Motor neuron (in vitro differentiated cells): ENCODE measurements around the gene AGPS. TPM values are rescaled to one million over a fixed set of nuclear protein-coding genes. Genes with fewer than 3 reads are reported as not detected.
"Not testable (repeated sequence)": the region's sequence is repeated elsewhere in the genome, so short reads cannot be mapped to it uniquely, and the experiment has no call there.

ENCODE experiments used
- ATAC-seq, 8 experiments: fragments of 200-7000 bp; cut with Tn5 transposase; replicated peaks in 6 of 8; 2 replicates each; pipeline ENCODE4 v1.8.0; 2021; ENCODE audit warnings: mild to moderate bottlenecking in 8 of 8, moderate library complexity in 8 of 8
- H3K27ac ChIP-seq, 2 donors: fragments of 250-450 bp; sonication (Bioruptor Pico); 2 replicates each; pipeline ENCODE4 v1.9.0; 2021; ENCODE audit warnings: antibody characterized with exemption in 2 of 2, mild to moderate bottlenecking in 2 of 2, moderate library complexity in 1 of 2
- H3K4me1 ChIP-seq, 2 donors: fragments of 250-450 bp; sonication (Bioruptor Pico); replicated peaks in 1 of 2; 2 replicates each; pipeline ENCODE4 v1.6.1; 2021; ENCODE audit warnings: antibody characterized with exemption in 2 of 2, mild to moderate bottlenecking in 2 of 2, moderate library complexity in 1 of 2
- H3K4me3 ChIP-seq, 5 donors: fragments of 250-450 bp; sonication (Bioruptor Pico); 2 replicates each; pipeline ENCODE4 v1.9.0; 2021; ENCODE audit warnings: antibody characterized with exemption in 5 of 5, mild to moderate bottlenecking in 5 of 5, moderate library complexity in 4 of 5
- WGBS, 10 experiments: fragments of 450-650 bp; shearing (Covaris generic); methylation state at CpG; one replicate each; pipeline ENCODE4 v1.0.0; 2022; 5-methylcytosine and 5-hydroxymethylcytosine counted together
- in situ Hi-C, 9 experiments: fragments of 400-800 bp; cut with MboI; loops; one replicate each; pipeline ENCODE4 v1.15.0; 2021; ENCODE audit warnings: low sequenced_read_pairs in 9 of 9, low pct_unique_long_range_greater_than_20kb in 2 of 9; ENCODE audit not compliant: unreplicated experiment in 9 of 9
- total RNA-seq, 8 experiments: library from RNA; unstranded; fragments of 300-600 nt; gene quantifications; 2 replicates each; pipeline versions ENCODE4 v1.2.3 to v1.2.4, GENCODE V29; 2022

AGPS gene
- total RNA-seq, 8 experiments from 2014 or later, result 21.6 to 62.4 (median 30.2) TPM

DNA sequence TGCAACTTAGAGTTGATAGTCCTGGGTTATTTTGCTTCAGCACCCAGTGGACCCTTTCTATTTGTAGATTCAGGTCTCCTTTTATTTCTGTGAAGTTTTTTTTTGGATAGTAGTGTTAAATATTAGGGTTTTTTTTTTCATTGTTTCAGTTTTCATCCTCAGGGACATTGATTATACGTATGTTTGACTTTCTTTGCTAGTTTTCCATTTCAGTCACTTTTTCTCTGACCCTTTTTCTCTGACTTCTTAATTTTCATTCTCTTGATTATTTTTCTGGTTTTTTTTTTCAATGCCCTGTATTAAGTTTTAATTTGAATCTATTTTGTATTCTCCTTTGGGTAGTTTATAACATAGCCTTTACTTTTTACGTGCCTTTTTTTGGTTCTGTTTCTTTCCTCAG lies 79.4 kb downstream of the AGPS start:
- no peak for ATAC-seq
- in situ Hi-C loops, result no loop called here
- Histone ChIP-seq H3K4me3 (no peak overlapping the region), H3K4me1 (no peaks in the 10 kb centered on the region), H3K27ac (no peak overlapping the region)
- 91 to 100% (median 98%) methylated on average over 2 of the region's 2 CpGs for WGBS, 10 experiments

DNA sequence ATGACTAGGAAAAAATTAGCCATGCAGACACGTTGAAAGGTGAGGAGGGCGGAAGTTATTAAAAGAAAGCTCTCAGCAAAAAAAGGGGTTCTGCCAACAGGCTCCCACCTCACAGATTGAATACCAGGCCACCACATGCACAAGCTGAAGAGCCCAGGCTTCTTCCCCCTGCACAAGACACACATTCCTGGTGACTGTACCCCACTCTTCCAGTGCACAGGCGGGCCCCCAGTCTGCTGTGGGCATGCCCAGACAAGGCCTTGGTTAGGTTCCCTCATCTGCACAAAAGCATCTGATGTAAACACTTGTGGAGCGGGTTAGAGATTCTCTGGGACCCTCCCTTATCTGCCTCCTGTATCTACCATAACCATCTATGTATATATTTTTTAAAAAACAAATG lies 81.7 kb downstream of the AGPS start:
- in situ Hi-C loops, result no loop called here
- Histone ChIP-seq H3K27ac (no peak overlapping the region), H3K4me3 (no peak overlapping the region), H3K4me1 (no peaks in the 10 kb centered on the region)
- ATAC-seq, result peak in 1 of 8 experiments; percentile 34
- WGBS, 10 experiments, result 81 to 100% (median 92%) methylated on average over 1 to 4 of the region's 4 CpGs; no CpG with 5 or more reads in 2 of the 10 experiments

DNA sequence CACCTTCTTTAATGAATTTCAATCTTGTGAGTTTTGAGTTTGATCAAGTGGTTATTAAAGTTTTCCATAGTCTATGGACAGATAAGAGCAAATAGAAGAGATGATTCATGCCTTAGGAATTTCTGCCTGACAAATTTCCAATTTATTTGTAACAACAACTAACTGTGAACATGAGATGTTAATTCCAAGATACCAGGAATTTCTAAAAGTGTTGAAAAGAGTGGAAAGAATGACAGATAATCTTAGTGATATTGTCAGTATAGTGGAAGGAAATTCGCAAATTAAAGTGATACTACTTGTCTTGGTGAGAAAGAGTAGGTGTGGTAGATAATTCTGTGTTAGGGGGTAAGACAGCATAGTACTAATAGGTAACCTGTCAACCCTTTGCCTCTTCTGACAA lies 82.4 kb downstream of the AGPS start:
- peak in 2 of 8 experiments; percentile 70 to 80 for ATAC-seq
- no peak overlapping the region for H3K4me3 ChIP-seq
- in situ Hi-C loops, result loop anchor here in 5 of 9 experiments (25.0 kb wide), 3 partner anchors 137 to 262 kb away; a partner anchor contains a TSS
- 80 to 100% (median 100%) methylated on average over 1 of the region's 1 CpG; no CpG with 5 or more reads in 1 of the 10 experiments for WGBS, 10 experiments
- H3K27ac ChIP-seq, result no peak overlapping the region
- H3K4me1 ChIP-seq, result no peaks in the 10 kb centered on the region

DNA sequence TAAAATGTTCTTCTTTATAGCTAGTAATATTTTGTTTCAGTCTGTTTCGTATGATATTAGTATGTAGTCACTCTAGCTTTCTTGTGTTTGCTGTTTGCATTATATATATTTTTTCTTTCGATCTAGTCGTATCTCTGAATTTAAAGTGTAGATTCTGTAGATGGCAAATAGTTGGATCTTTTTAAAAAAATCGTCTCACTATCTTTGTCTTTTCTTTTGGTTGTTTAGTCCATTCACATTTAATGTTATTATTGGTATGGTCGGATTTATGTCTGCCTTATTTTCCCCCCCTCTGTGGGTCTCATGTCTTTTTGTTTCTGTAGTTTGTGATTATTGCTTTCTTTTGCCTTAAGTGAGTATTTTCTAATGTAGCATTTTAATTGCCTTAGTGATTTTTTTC lies 84.3 kb downstream of the AGPS start:
- WGBS, 10 experiments, result 90 to 100% (median 95%) methylated on average over 3 to 5 of the region's 5 CpGs
- no peak overlapping the region for H3K27ac ChIP-seq
- no peak overlapping the region for H3K4me3 ChIP-seq
- no peak for ATAC-seq
- no peaks in the 10 kb centered on the region for H3K4me1 ChIP-seq
- in situ Hi-C loops, result loop anchor here in 5 of 9 experiments (25.0 kb wide), 3 partner anchors 135 to 260 kb away; a partner anchor contains a TSS

DNA sequence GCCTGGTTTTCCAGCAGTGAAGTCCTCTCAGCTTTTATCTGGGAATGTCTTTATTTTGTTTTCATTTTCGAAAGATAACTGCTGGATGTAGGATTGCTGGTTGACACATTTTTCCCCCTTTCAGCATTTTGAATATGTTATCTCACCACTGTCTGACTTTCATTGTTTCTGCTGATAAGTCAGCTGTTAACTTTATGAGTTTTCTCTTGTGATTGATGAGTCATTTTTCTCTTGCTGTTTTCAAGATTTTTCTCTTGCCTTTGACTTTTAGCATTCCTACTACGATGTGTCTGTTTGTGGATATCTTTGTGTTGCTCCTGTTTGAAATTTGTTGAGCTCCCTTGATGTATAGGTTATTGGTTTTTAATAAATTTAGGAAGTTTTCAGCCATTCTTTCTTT lies 85.5 kb downstream of the AGPS start:
- in situ Hi-C loops, result loop anchor here in 5 of 9 experiments (25.0 kb wide), 3 partner anchors 134 to 259 kb away; a partner anchor contains a TSS
- no peak overlapping the region for H3K27ac ChIP-seq
- no peaks in the 10 kb centered on the region for H3K4me1 ChIP-seq
- ATAC-seq, result no peak
- 89 to 100% (median 95%) methylated on average over 1 to 2 of the region's 2 CpGs for WGBS, 10 experiments
- H3K4me3 ChIP-seq, result no peak overlapping the region

DNA sequence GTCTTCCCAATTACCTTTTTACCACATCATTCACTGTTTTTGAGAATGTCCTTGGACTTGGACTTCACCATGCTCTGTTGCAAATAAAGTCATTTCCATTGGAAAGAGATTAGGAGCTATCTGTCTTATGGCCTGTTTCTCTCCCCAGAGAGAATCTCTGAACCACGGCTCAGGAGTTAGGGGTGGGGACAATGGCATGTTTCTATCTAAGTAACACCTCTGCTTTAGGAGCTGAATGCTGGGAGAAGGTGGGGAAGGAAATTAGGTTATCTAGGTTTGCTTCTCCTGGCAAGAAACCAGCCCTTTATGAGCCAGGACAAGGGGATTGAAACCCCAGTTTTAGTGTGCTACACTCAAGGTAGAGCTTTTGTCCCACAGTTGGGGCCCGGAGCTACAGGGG lies 86.3 kb downstream of the AGPS start:
- in situ Hi-C loops, result loop anchor here in 5 of 9 experiments (25.0 kb wide), 3 partner anchors 133 to 258 kb away; a partner anchor contains a TSS
- Histone ChIP-seq H3K4me1 (no peaks in the 10 kb centered on the region), H3K27ac (no peak overlapping the region), H3K4me3 (no peak overlapping the region)
- no peak for ATAC-seq
- 60 to 100% (median 100%) methylated on average over 1 to 2 of the region's 2 CpGs; no CpG with 5 or more reads in 5 of the 10 experiments for WGBS, 10 experiments

DNA sequence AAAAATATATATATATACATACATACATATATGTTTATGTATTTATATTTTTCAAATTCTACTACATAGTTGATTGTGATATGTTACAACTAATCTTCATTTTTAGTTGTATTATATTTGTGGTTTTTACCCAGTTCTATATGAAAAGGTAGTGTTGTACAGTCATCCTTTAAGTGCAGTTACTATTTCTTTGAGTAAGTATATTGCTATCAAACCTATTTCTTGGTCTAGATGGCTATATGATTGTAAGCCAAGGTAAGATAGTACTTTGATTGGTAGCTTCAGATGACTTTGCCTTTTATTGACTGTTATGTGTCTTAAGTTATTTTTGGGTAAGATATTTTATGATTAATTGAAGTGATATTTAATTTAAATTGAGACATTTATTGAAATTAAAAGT lies 89.6 kb downstream of the AGPS start:
- ATAC-seq, result no peak
- Histone ChIP-seq H3K27ac (no peak overlapping the region), H3K4me1 (no peaks in the 10 kb centered on the region), H3K4me3 (no peak overlapping the region)
- in situ Hi-C loops, result loop anchor here in 5 of 9 experiments (25.0 kb wide), 3 partner anchors 130 to 255 kb away; a partner anchor contains a TSS

DNA sequence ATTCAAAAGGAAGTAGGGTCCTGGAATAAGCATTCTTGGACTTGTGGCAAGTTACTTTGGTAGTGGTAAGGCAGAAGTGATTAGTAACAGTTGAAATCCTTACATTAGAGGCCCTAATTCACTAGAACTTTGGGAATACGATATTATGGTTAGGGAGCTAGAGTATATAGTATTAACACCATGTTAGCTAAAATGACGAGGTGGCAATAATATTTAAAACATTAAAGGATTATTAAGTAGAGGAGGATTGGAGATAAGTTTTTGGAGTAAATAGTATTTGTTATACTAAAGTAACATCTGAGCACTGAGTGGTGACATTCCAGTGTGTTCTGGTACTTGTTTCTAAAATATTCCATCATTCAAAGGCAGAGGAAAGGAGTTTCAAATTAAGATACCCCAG lies 91.0 kb downstream of the AGPS start:
- in situ Hi-C loops, result loop anchor here in 5 of 9 experiments (25.0 kb wide), 3 partner anchors 129 to 254 kb away; a partner anchor contains a TSS
- WGBS, 10 experiments, result 58 to 100% (median 96%) methylated on average over 1 to 2 of the region's 2 CpGs
- no peak overlapping the region for H3K4me3 ChIP-seq
- no peak overlapping the region for H3K27ac ChIP-seq
- H3K4me1 ChIP-seq, result no peaks in the 10 kb centered on the region
- no peak for ATAC-seq

DNA sequence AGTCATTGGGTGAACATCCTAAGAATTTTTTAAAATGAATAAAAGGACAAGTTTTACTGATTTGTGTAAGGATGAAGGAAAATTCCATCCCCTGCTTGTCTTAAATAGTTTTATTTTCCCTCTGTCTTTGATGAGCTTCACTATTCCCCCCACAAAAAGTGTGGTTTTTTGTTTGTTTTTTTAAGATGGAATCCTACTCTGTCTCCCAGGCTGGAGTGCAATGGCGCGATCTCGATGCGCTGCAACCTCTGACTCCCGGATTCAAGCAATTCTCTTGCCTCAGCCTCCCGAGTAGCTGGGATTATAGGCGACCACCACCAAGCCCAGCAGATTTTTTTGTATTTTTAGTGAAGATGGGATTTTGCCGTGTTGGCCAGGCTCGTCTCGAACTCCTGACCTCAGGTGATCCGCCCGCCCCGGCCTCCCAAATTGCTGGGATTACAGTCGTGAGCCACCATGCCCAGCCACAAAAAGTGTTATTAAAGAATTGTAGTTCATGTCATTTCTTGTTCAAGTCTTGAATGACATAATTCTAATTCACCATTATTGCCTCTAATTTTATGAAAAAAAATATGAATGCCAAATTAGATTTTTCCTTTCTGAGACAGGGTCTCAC lies 91.7 kb downstream of the AGPS start:
- WGBS, 10 experiments, result 80 to 99% (median 95%) methylated on average over 1 to 14 of the region's 14 CpGs; no CpG with 5 or more reads in 1 of the 10 experiments
- H3K4me3 ChIP-seq, result no peak overlapping the region
- no peak overlapping the region for H3K27ac ChIP-seq
- in situ Hi-C loops, result loop anchor here in 5 of 9 experiments (25.0 kb wide), 3 partner anchors 128 to 253 kb away; a partner anchor contains a TSS
- no peak for ATAC-seq
- H3K4me1 ChIP-seq, result no peaks in the 10 kb centered on the region

DNA sequence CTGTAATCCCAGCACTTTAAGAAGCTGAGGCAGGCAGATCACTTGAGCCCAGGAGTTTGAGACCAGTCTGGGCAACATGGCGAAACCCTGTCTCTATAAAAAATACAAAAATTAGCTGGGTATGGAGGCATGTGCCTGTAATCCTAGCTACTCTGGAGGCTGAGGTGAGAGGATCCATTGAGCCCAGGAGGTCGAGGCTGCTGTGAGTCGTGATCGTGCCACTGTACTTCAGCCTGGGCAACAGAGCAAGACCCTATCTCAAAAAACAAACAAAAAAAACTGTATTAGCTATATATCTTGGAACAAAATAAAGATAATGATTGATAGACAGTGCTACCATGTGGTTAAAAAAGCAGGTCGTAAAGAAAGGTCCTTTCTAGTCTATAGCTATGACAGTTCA lies 93.1 kb downstream of the AGPS start:
- WGBS, 10 experiments, result 20 to 100% (median 93%) methylated on average over 1 to 5 of the region's 5 CpGs
- not testable (repeated sequence) for H3K27ac ChIP-seq, H3K4me3 ChIP-seq, H3K4me1 ChIP-seq, ATAC-seq
- in situ Hi-C loops, result loop anchor here in 5 of 9 experiments (25.0 kb wide), 3 partner anchors 127 to 252 kb away; a partner anchor contains a TSS

DNA sequence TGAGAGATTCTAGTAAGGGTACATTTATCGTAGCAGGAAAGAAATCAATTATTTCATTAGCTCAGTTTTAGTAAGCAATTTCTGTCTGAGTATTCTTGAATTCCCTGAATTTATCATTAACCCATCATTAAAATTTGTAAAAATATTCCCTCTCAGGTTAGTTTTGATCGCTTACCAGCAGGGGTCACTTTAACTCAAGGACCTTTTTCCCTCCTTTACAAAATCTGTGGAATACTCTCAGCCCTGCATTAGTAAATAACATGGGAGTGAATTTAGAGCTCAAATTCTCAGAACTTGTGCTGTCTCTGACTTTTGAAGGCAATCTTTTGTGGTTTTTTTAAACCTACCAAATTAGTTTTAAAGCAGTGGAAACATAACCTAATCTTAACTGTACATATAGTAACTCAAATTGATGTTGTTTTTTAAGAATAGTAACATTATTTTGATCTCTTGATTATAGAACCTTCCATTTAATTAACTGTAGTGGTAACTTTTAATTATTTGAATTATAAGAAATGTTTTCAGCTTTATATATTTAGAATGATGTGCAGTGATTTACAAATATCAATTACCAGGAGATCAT lies 97.2 kb downstream of the AGPS start:
- peak in 3 of 8 experiments; percentile 34 to 62 (median 44) for ATAC-seq
- in situ Hi-C loops, result loop anchor here in 5 of 9 experiments (25.0 kb wide), 3 partner anchors 122 to 247 kb away; a partner anchor contains a TSS
- WGBS, 10 experiments, result 33 to 100% (median 50%) methylated on average over 1 to 2 of the region's 2 CpGs; no CpG with 5 or more reads in 1 of the 10 experiments

DNA sequence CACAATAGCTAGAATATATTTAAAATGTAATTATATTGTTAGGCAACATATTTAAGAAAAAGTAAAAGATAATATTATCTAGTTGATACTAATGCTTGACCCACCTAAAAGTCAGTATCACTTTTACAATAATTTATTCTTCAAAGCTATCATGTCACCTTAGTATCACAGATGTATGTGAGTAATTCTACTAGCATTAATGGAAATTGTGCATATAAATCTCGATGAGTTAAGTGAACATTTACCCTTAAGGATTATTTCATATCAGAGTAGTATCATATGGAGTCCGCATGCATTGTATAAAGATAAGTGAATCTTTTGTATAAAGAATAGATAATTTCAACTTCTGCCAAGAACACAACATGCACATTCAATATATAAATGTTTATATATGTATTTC lies 103.4 kb downstream of the AGPS start:
- no peak for ATAC-seq
- Histone ChIP-seq H3K4me1 (no peaks in the 10 kb centered on the region), H3K4me3 (no peak overlapping the region), H3K27ac (no peak overlapping the region)
- in situ Hi-C loops, result loop anchor here in 5 of 9 experiments (25.0 kb wide), 3 partner anchors 116 to 241 kb away; a partner anchor contains a TSS
- WGBS, 10 experiments, result 79 to 100% (median 100%) methylated on average over 1 to 2 of the region's 2 CpGs; no CpG with 5 or more reads in 2 of the 10 experiments

More for the DNA sequence above, 97.2 kb downstream of the AGPS start:
- Histone ChIP-seq H3K4me1 (peaks cover 0 to 2% of the 10 kb centered on the region in 2 donors), H3K4me3 (no peak overlapping the region), H3K27ac (no peak overlapping the region)

DNA sequence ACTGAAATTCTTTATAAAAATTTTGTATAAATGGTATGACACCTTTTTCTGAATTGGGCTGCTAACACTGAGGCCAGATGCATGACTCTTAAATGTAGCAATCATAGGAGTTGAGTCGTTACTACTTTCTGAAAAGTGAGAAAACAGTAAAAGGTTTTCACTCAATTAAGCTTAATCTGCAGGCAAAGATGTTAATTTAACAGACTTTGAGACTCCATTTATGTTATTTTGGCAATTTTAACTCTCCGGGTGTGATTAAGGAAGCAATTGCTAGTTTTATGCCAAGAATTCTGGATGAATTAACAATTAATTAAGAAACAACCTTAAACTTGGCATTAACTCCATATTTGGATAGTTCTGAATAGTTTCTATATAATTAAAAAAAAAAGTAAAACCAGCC lies 104.3 kb downstream of the AGPS start:
- in situ Hi-C loops, result loop anchor here in 5 of 9 experiments (25.0 kb wide), 3 partner anchors 115 to 240 kb away; a partner anchor contains a TSS
- WGBS, 10 experiments, result 75 to 100% (median 92%) methylated on average over 2 of the region's 2 CpGs; no CpG with 5 or more reads in 1 of the 10 experiments
- ATAC-seq, result no peak
- Histone ChIP-seq H3K27ac (no peak overlapping the region), H3K4me3 (no peak overlapping the region), H3K4me1 (no peaks in the 10 kb centered on the region)
